MM.1S (cell line): Measurements from ENCODE around the gene CENPF.
A peak's percentile ranks its signal among the peaks of the same experiment; 100 is the strongest.

Experiments used
- DNase-seq: peaks from one replicate; pipeline ENCODE4 v3.0.0-alpha.2; 2015
- H2AFZ ChIP-seq: fragments of 300-600 bp; sonication (generic); 2 replicates; pipeline ENCODE4 v1.6.0; 2016; ENCODE audit warnings: antibody characterized with exemption, low read length
- H3F3A ChIP-seq: fragments of 300-600 bp; sonication (generic); 2 replicates; pipeline ENCODE4 v1.6.1; 2016; ENCODE audit warnings: mild to moderate bottlenecking, antibody characterized with exemption, low read length, moderate library complexity, mixed read lengths; ENCODE audit not compliant: insufficient read depth
- H3K27ac ChIP-seq: fragments of 300-600 bp; sonication (generic); 2 replicates; pipeline ENCODE4 v1.5.1; 2016; ENCODE audit warnings: mild to moderate bottlenecking, low read length
- H3K27me3 ChIP-seq: fragments of 300-600 bp; sonication (generic); replicated peaks from 2 replicates; pipeline ENCODE4 v1.6.0; 2016; ENCODE audit warnings: low read length; ENCODE audit not compliant: insufficient read depth
- H3K36me3 ChIP-seq: fragments of 300-600 bp; sonication (generic); replicated peaks from 2 replicates; pipeline ENCODE4 v1.6.1; 2016; ENCODE audit warnings: mild to moderate bottlenecking, low read length, mixed read lengths; ENCODE audit not compliant: insufficient read depth
- H3K4me1 ChIP-seq: fragments of 300-600 bp; sonication (generic); 2 replicates; pipeline ENCODE4 v1.6.1; 2016; ENCODE audit warnings: low read length, mixed read lengths
- H3K4me2 ChIP-seq: fragments of 300-600 bp; sonication (generic); 2 replicates; pipeline ENCODE4 v1.6.0; 2016; ENCODE audit warnings: low read depth, low read length
- H3K4me3 ChIP-seq: fragments of 300-600 bp; sonication (generic); 2 replicates; pipeline ENCODE4 v1.5.1; 2016; ENCODE audit warnings: low read length, mixed read lengths
- H3K79me2 ChIP-seq: fragments of 300-600 bp; sonication (generic); 2 replicates; pipeline ENCODE4 v1.6.1; 2016; ENCODE audit warnings: mixed run types, low read length, mixed read lengths
- H3K9ac ChIP-seq: fragments of 300-600 bp; sonication (generic); 2 replicates; pipeline ENCODE4 v1.6.1; 2016; ENCODE audit warnings: low read length, mixed read lengths
- H3K9me2 ChIP-seq: fragments of 300-600 bp; sonication (generic); replicated peaks from 2 replicates; pipeline ENCODE4 v1.6.1; 2016; ENCODE audit warnings: mild to moderate bottlenecking, low read length, mixed read lengths; ENCODE audit not compliant: insufficient read depth
- H3K9me3 ChIP-seq: fragments of 300-600 bp; sonication (generic); replicated peaks from 2 replicates; pipeline ENCODE4 v1.6.1; 2016; ENCODE audit warnings: mild to moderate bottlenecking, low read length, mixed read lengths; ENCODE audit not compliant: insufficient read depth
- H4K20me1 ChIP-seq: fragments of 300-600 bp; sonication (generic); 2 replicates; pipeline ENCODE4 v1.6.1; 2016; ENCODE audit warnings: mild to moderate bottlenecking, low read length, moderate library complexity, mixed read lengths; ENCODE audit not compliant: insufficient read depth
- CTCF ChIP-seq: fragments of 300-600 bp; sonication (generic); IDR thresholded peaks from 2 replicates; pipeline ENCODE4 v1.5.1; 2016; ENCODE audit warnings: antibody characterized with exemption, low read length, mixed read lengths
- EZH2 ChIP-seq: fragments of 300-600 bp; sonication (generic); optimal IDR thresholded peaks from 2 replicates; pipeline ENCODE3; 2017; ENCODE audit warnings: low read depth, mild to moderate bottlenecking, antibody characterized with exemption, low read length, mixed read lengths
- EZH2phosphoT487 ChIP-seq: fragments of 300-600 bp; sonication (generic); IDR thresholded peaks from 2 replicates; pipeline ENCODE4 v1.6.1; 2018; ENCODE audit warnings: antibody characterized with exemption, low read length

The CENPF gene

GRCh38 chr1:214657299-214657698 is 54.3 kb downstream of the CENPF start:
- H3K9me2 ChIP-seq, result no peaks in the 10 kb centered on the region
- no peak for DNase-seq
- no peak overlapping the region for H3K27ac ChIP-seq
- no peak for TF ChIP-seq EZH2
- no peak for TF ChIP-seq CTCF
- TF ChIP-seq EZH2phosphoT487, result no peak
- no peaks in the 10 kb centered on the region for H3K4me1 ChIP-seq
- no peak overlapping the region for H2AFZ ChIP-seq
- peaks cover 29% of the 10 kb centered on the region for H3K36me3 ChIP-seq
- no peaks in the 10 kb centered on the region for H3K9me3 ChIP-seq
- no peaks in the 10 kb centered on the region for H3K79me2 ChIP-seq
- no peak overlapping the region for H3K4me3 ChIP-seq
- no peaks in the 10 kb centered on the region for H4K20me1 ChIP-seq
- no peak overlapping the region for H3K4me2 ChIP-seq
- H3K27me3 ChIP-seq, result no peaks in the 10 kb centered on the region
- no peak overlapping the region for H3K9ac ChIP-seq
- H3F3A ChIP-seq, result no peaks in the 10 kb centered on the region

GRCh38 chr1:214658175-214658574 is 55.2 kb downstream of the CENPF start:
- peaks cover 27% of the 10 kb centered on the region for H3K36me3 ChIP-seq
- DNase-seq, result no peak

GRCh38 chr1:214658785-214659184 is 55.8 kb downstream of the CENPF start:
- no peak overlapping the region for H3K4me2 ChIP-seq
- no peaks in the 10 kb centered on the region for H3K9me2 ChIP-seq
- no peak overlapping the region for H2AFZ ChIP-seq
- no peaks in the 10 kb centered on the region for H3K79me2 ChIP-seq
- H3K36me3 ChIP-seq, result peaks cover 31% of the 10 kb centered on the region
- no peak for TF ChIP-seq EZH2phosphoT487
- TF ChIP-seq CTCF, result peak; percentile 23; the same call in 1 of the 2 replicates
- no peaks in the 10 kb centered on the region for H3K27me3 ChIP-seq
- H4K20me1 ChIP-seq, result no peaks in the 10 kb centered on the region
- H3K9ac ChIP-seq, result no peak overlapping the region
- H3K4me1 ChIP-seq, result no peaks in the 10 kb centered on the region
- no peaks in the 10 kb centered on the region for H3K9me3 ChIP-seq
- no peaks in the 10 kb centered on the region for H3F3A ChIP-seq
- H3K4me3 ChIP-seq, result no peak overlapping the region
- DNase-seq, result no peak
- no peak overlapping the region for H3K27ac ChIP-seq

More at GRCh38 chr1:214658175-214658574, 55.2 kb downstream of the CENPF start:
- no peak overlapping the region for H3K4me3 ChIP-seq
- no peaks in the 10 kb centered on the region for H4K20me1 ChIP-seq
- H3K9me2 ChIP-seq, result no peaks in the 10 kb centered on the region
- H3K27ac ChIP-seq, result no peak overlapping the region
- H2AFZ ChIP-seq, result no peak overlapping the region
- no peaks in the 10 kb centered on the region for H3K27me3 ChIP-seq
- H3K9ac ChIP-seq, result no peak overlapping the region
- no peaks in the 10 kb centered on the region for H3F3A ChIP-seq
- TF ChIP-seq EZH2phosphoT487 (no peak), EZH2 (no peak), CTCF (no peak)
- H3K4me2 ChIP-seq, result no peak overlapping the region
- H3K4me1 ChIP-seq, result no peaks in the 10 kb centered on the region
- no peaks in the 10 kb centered on the region for H3K9me3 ChIP-seq
- no peaks in the 10 kb centered on the region for H3K79me2 ChIP-seq
